Measurements from ENCODE around the gene MYO3B.

Gene MYO3B

GRCh38 chr2:170579511-170579910, 401.6 kb downstream of the MYO3B start:
- Histone ChIP-seq H3K4me1 (ENCODE audit: control insufficient read depth, insufficient read depth, low read length) (peaks cover 16% of the 10 kb centered on the region), H3K36me3 (ENCODE audit: control insufficient read depth, insufficient read depth, low read length) (no peaks in the 10 kb centered on the region), H3K9me3 (ENCODE audit: control insufficient read depth, low read length) (no peaks in the 10 kb centered on the region), H3K27ac (ENCODE audit: insufficient read depth, low read depth, low read length, poor library complexity, severe bottlenecking) (no peak overlapping the region), H3K27me3 (ENCODE audit: control insufficient read depth, insufficient read depth, low read length, poor library complexity, severe bottlenecking) (no peaks in the 10 kb centered on the region), H3K4me3 (ENCODE audit: insufficient read depth, low read depth, low read length) (no peak overlapping the region)
- WGBS, 2 experiments = 96 to 98% methylated on average over 2 of the region's 2 CpGs

- peaks cover 21% of the 10 kb centered on the region for H3K4me1 ChIP-seq (ENCODE audit: control insufficient read depth, insufficient read depth, low read length)
- no peaks in the 10 kb centered on the region for H3K36me3 ChIP-seq (ENCODE audit: control insufficient read depth, insufficient read depth, low read length)
- H3K4me3 ChIP-seq (ENCODE audit: insufficient read depth, low read depth, low read length) = no peak overlapping the region
- no peaks in the 10 kb centered on the region for H3K27me3 ChIP-seq (ENCODE audit: control insufficient read depth, insufficient read depth, low read length, poor library complexity, severe bottlenecking)
- H3K9me3 ChIP-seq (ENCODE audit: control insufficient read depth, low read length) = no peaks in the 10 kb centered on the region
- 34 to 36% methylated on average over 3 of the region's 3 CpGs for WGBS, 2 experiments
- H3K27ac ChIP-seq (ENCODE audit: insufficient read depth, low read depth, low read length, poor library complexity, severe bottlenecking) = peak overlapping the region; percentile 78
These were observed 404.4 kb downstream of the MYO3B start for GRCh38 chr2:170582313-170582712.

GRCh38 chr2:170582751-170583463, 405.0 kb downstream of the MYO3B start:
- WGBS, 2 experiments = 40 to 46% methylated on average over 5 to 7 of the region's 8 CpGs
- Histone ChIP-seq H3K4me1 (ENCODE audit: control insufficient read depth, insufficient read depth, low read length) (peaks cover 21% of the 10 kb centered on the region), H3K9me3 (ENCODE audit: control insufficient read depth, low read length) (no peaks in the 10 kb centered on the region), H3K27me3 (ENCODE audit: control insufficient read depth, insufficient read depth, low read length, poor library complexity, severe bottlenecking) (no peaks in the 10 kb centered on the region), H3K27ac (ENCODE audit: insufficient read depth, low read depth, low read length, poor library complexity, severe bottlenecking) (peak overlapping the region; percentile 78), H3K36me3 (ENCODE audit: control insufficient read depth, insufficient read depth, low read length) (no peaks in the 10 kb centered on the region), H3K4me3 (ENCODE audit: insufficient read depth, low read depth, low read length) (no peak overlapping the region)

GRCh38 chr2:170585067-170585466, 407.1 kb downstream of the MYO3B start:
- no peak overlapping the region for H3K4me3 ChIP-seq (ENCODE audit: insufficient read depth, low read depth, low read length)
- no peak overlapping the region for H3K27ac ChIP-seq (ENCODE audit: insufficient read depth, low read depth, low read length, poor library complexity, severe bottlenecking)

GRCh38 chr2:170586571-170587095, 408.7 kb downstream of the MYO3B start:
- Histone ChIP-seq H3K27me3 (ENCODE audit: control insufficient read depth, insufficient read depth, low read length, poor library complexity, severe bottlenecking) (no peaks in the 10 kb centered on the region), H3K36me3 (ENCODE audit: control insufficient read depth, insufficient read depth, low read length) (no peaks in the 10 kb centered on the region), H3K9me3 (ENCODE audit: control insufficient read depth, low read length) (no peaks in the 10 kb centered on the region), H3K4me1 (ENCODE audit: control insufficient read depth, insufficient read depth, low read length) (peaks cover 21% of the 10 kb centered on the region), H3K27ac (ENCODE audit: insufficient read depth, low read depth, low read length, poor library complexity, severe bottlenecking) (no peak overlapping the region), H3K4me3 (ENCODE audit: insufficient read depth, low read depth, low read length) (no peak overlapping the region)
- 94 to 100% methylated on average over 2 of the region's 2 CpGs for WGBS, 2 experiments

More at GRCh38 chr2:170585067-170585466, 407.1 kb downstream of the MYO3B start:
- Histone ChIP-seq H3K27me3 (ENCODE audit: control insufficient read depth, insufficient read depth, low read length, poor library complexity, severe bottlenecking) (no peaks in the 10 kb centered on the region), H3K36me3 (ENCODE audit: control insufficient read depth, insufficient read depth, low read length) (no peaks in the 10 kb centered on the region), H3K9me3 (ENCODE audit: control insufficient read depth, low read length) (no peaks in the 10 kb centered on the region), H3K4me1 (ENCODE audit: control insufficient read depth, insufficient read depth, low read length) (peaks cover 21% of the 10 kb centered on the region)

GRCh38 chr2:170587117-170587516, 409.2 kb downstream of the MYO3B start:
- 88 to 100% methylated on average over 2 of the region's 2 CpGs for WGBS, 2 experiments
- Histone ChIP-seq H3K4me3 (ENCODE audit: insufficient read depth, low read depth, low read length) (no peak overlapping the region), H3K4me1 (ENCODE audit: control insufficient read depth, insufficient read depth, low read length) (peaks cover 18% of the 10 kb centered on the region), H3K9me3 (ENCODE audit: control insufficient read depth, low read length) (no peaks in the 10 kb centered on the region), H3K36me3 (ENCODE audit: control insufficient read depth, insufficient read depth, low read length) (no peaks in the 10 kb centered on the region), H3K27ac (ENCODE audit: insufficient read depth, low read depth, low read length, poor library complexity, severe bottlenecking) (no peak overlapping the region), H3K27me3 (ENCODE audit: control insufficient read depth, insufficient read depth, low read length, poor library complexity, severe bottlenecking) (no peaks in the 10 kb centered on the region)

- no peaks in the 10 kb centered on the region for H3K9me3 ChIP-seq (ENCODE audit: control insufficient read depth, low read length)
- no peak overlapping the region for H3K4me3 ChIP-seq (ENCODE audit: insufficient read depth, low read depth, low read length)
- no peak overlapping the region for H3K27ac ChIP-seq (ENCODE audit: insufficient read depth, low read depth, low read length, poor library complexity, severe bottlenecking)
- 83 to 98% methylated on average over 2 of the region's 2 CpGs for WGBS, 2 experiments
- H3K27me3 ChIP-seq (ENCODE audit: control insufficient read depth, insufficient read depth, low read length, poor library complexity, severe bottlenecking) = no peaks in the 10 kb centered on the region
- peaks cover 13% of the 10 kb centered on the region for H3K4me1 ChIP-seq (ENCODE audit: control insufficient read depth, insufficient read depth, low read length)
- no peaks in the 10 kb centered on the region for H3K36me3 ChIP-seq (ENCODE audit: control insufficient read depth, insufficient read depth, low read length)
These were observed 410.0 kb downstream of the MYO3B start for GRCh38 chr2:170587922-170588321.

- WGBS, 2 experiments = 93 to 96% methylated on average over 2 of the region's 2 CpGs
- Histone ChIP-seq H3K36me3 (ENCODE audit: control insufficient read depth, insufficient read depth, low read length) (no peaks in the 10 kb centered on the region), H3K27me3 (ENCODE audit: control insufficient read depth, insufficient read depth, low read length, poor library complexity, severe bottlenecking) (no peaks in the 10 kb centered on the region), H3K4me1 (ENCODE audit: control insufficient read depth, insufficient read depth, low read length) (peaks cover 5% of the 10 kb centered on the region), H3K4me3 (ENCODE audit: insufficient read depth, low read depth, low read length) (no peak overlapping the region), H3K9me3 (ENCODE audit: control insufficient read depth, low read length) (no peaks in the 10 kb centered on the region), H3K27ac (ENCODE audit: insufficient read depth, low read depth, low read length, poor library complexity, severe bottlenecking) (no peak overlapping the region)
These were observed 410.8 kb downstream of the MYO3B start for GRCh38 chr2:170588729-170589128.

- Histone ChIP-seq H3K4me3 (ENCODE audit: insufficient read depth, low read depth, low read length) (no peak overlapping the region), H3K4me1 (ENCODE audit: control insufficient read depth, insufficient read depth, low read length) (no peaks in the 10 kb centered on the region), H3K27ac (ENCODE audit: insufficient read depth, low read depth, low read length, poor library complexity, severe bottlenecking) (no peak overlapping the region), H3K27me3 (ENCODE audit: control insufficient read depth, insufficient read depth, low read length, poor library complexity, severe bottlenecking) (no peaks in the 10 kb centered on the region), H3K36me3 (ENCODE audit: control insufficient read depth, insufficient read depth, low read length) (no peaks in the 10 kb centered on the region), H3K9me3 (ENCODE audit: control insufficient read depth, low read length) (no peaks in the 10 kb centered on the region)
- WGBS, 2 experiments = 81 to 87% methylated on average over 2 to 3 of the region's 3 CpGs
These were observed 418.6 kb downstream of the MYO3B start for GRCh38 chr2:170596576-170596975.

- Histone ChIP-seq H3K4me3 (ENCODE audit: insufficient read depth, low read depth, low read length) (no peak overlapping the region), H3K27me3 (ENCODE audit: control insufficient read depth, insufficient read depth, low read length, poor library complexity, severe bottlenecking) (no peaks in the 10 kb centered on the region), H3K27ac (ENCODE audit: insufficient read depth, low read depth, low read length, poor library complexity, severe bottlenecking) (no peak overlapping the region), H3K9me3 (ENCODE audit: control insufficient read depth, low read length) (no peaks in the 10 kb centered on the region), H3K4me1 (ENCODE audit: control insufficient read depth, insufficient read depth, low read length) (no peaks in the 10 kb centered on the region), H3K36me3 (ENCODE audit: control insufficient read depth, insufficient read depth, low read length) (no peaks in the 10 kb centered on the region)
- WGBS, 2 experiments = 86 to 88% methylated on average over 4 of the region's 4 CpGs
These were observed 420.1 kb downstream of the MYO3B start for GRCh38 chr2:170598067-170598395.
